Stimulated activated CD8-positive, alpha-beta memory T cell treated with anti-CD3 and anti-CD28 coated beads, Interleukin-12 subunit alpha, Interleukin-12 subunit beta, amount 100 ng/mL, for 24 hours (primary cell): ENCODE results near the gene IL1B.
"Not testable (repeated sequence)": the region's sequence is repeated elsewhere in the genome, so short reads cannot be mapped to it uniquely, and the experiment has no call there.

ENCODE experiments used
- DNase-seq: peaks from one replicate; pipeline ENCODE4 v3.0.0-alpha.2; 2020; ENCODE audit errors: extremely low read depth

IL1B gene

GRCh38 chr2:112850588-112850987, 14.0 kb upstream of the IL1B start:
- DNase-seq, result no peak

- no peak for DNase-seq
Measured at GRCh38 chr2:112849956-112850355, 13.4 kb upstream of the IL1B start.

GRCh38 chr2:112848833-112849232, 12.3 kb upstream of the IL1B start:
- no peak for DNase-seq

- no peak for DNase-seq
Measured at GRCh38 chr2:112846031-112846430, 9.5 kb upstream of the IL1B start.

GRCh38 chr2:112843836-112844235, 7.3 kb upstream of the IL1B start:
- no peak for DNase-seq

GRCh38 chr2:112843288-112843687, 6.7 kb upstream of the IL1B start:
- DNase-seq, result no peak

- DNase-seq, result no peak
Measured at GRCh38 chr2:112841295-112842044, 4.9 kb upstream of the IL1B start.

GRCh38 chr2:112840068-112840445, 3.5 kb upstream of the IL1B start:
- no peak for DNase-seq

GRCh38 chr2:112839407-112840067, 3.0 kb upstream of the IL1B start:
- no peak for DNase-seq

GRCh38 chr2:112836163-112836560, 417 bp downstream of the IL1B start:
- DNase-seq, result no peak

- DNase-seq, result no peak
Measured at GRCh38 chr2:112835536-112836162, 930 bp downstream of the IL1B start.

GRCh38 chr2:112835061-112835501, 1.5 kb downstream of the IL1B start:
- DNase-seq, result no peak

- DNase-seq, result no peak
Measured at GRCh38 chr2:112834396-112835037, 2.1 kb downstream of the IL1B start.

GRCh38 chr2:112833976-112834375, 2.6 kb downstream of the IL1B start:
- DNase-seq, result no peak

GRCh38 chr2:112833639-112833931, 3.0 kb downstream of the IL1B start:
- DNase-seq, result not testable (repeated sequence)

- no peak for DNase-seq
Measured at GRCh38 chr2:112832841-112833638, 3.5 kb downstream of the IL1B start.

- no peak for DNase-seq
Measured at GRCh38 chr2:112831946-112832840, 4.4 kb downstream of the IL1B start.

GRCh38 chr2:112831513-112831845, 5.1 kb downstream of the IL1B start:
- no peak for DNase-seq

GRCh38 chr2:112830682-112831512, 5.7 kb downstream of the IL1B start:
- no peak for DNase-seq
